ENCODE data around the gene KRTAP9-4.

GRCh38 chr17:41296846-41297245 is 47.4 kb downstream of the KRTAP9-4 start:
- TF ChIP-seq, protein P1, sequence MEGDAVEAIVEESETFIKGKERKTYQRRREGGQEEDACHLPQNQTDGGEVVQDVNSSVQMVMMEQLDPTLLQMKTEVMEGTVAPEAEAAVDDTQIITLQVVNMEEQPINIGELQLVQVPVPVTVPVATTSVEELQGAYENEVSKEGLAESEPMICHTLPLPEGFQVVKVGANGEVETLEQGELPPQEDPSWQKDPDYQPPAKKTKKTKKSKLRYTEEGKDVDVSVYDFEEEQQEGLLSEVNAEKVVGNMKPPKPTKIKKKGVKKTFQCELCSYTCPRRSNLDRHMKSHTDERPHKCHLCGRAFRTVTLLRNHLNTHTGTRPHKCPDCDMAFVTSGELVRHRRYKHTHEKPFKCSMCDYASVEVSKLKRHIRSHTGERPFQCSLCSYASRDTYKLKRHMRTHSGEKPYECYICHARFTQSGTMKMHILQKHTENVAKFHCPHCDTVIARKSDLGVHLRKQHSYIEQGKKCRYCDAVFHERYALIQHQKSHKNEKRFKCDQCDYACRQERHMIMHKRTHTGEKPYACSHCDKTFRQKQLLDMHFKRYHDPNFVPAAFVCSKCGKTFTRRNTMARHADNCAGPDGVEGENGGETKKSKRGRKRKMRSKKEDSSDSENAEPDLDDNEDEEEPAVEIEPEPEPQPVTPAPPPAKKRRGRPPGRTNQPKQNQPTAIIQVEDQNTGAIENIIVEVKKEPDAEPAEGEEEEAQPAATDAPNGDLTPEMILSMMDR (conservative IDR thresholded peaks at IDR 0.05; ENCODE audit: low read depth, low read length) = no peak
- no peak for TF ChIP-seq EZH2 (IDR thresholded peaks at IDR 0.05; ENCODE audit: low read length, unreplicated experiment)

Measured in PC-3 (cell line).